ENCODE data around the gene RASIP1.
"Not testable (repeated sequence)": the region's sequence is repeated elsewhere in the genome, so short reads cannot be mapped to it uniquely, and the experiment has no call there.

RASIP1 gene

DNA sequence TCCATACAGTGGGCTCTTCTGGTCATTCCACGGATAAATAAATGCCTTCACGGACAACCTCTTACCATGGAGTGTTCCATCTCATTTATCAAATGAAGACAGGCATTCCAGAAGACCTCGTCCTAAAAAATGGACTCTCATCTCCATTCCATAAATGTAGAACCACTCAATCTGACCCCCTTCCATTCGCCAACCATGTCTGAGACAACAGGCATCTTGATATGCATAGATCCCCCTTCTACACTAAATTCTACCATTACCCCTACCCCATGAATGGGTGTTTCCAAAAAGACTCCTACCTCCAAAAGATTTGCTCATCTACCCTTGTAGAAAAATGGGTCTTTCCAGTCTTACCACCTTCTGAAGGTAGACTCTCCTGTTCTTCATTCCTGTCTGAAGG lies 9.0 kb downstream of the RASIP1 start:
- no peak for DNase-seq (ENCODE audit: low spot score)

DNA sequence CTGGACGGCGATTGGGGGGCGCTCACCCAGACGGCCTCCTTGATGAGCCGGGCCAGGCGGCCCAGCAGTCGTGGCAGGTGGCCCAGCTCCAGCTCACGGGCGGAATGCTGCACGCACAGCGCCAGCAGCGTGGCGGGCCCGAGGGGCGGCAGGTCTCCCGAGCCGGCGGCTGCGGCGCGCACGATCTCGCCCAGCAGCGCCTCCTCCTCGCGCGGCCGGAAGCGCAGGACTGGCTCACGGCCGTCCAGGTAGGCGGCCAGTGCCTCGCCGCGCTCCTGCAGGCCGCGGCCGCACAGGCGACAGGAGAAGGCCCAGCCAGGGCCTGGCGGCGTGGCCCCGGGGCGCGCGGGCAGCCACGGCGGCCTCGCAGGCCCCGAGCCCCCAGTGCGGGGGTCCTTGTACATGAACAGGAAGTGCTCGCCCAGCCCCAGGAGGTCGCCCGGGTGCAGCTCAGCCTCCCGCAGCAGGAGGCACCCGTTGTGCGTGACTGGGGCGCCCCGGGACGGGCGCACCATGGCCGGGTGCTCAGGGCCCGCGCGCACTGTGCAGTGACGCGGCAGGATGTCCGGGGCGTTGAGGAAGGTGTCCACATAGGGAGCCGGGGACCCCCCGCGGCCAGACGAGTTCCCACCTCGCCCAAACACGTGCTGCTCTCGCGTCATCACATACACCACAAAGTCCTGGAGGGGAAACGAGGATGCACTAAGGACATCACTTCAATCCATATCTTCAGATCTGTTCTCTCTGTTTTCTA lies 11.3 kb downstream of the RASIP1 start:
- DNase-seq (ENCODE audit: low spot score), result no peak

DNA sequence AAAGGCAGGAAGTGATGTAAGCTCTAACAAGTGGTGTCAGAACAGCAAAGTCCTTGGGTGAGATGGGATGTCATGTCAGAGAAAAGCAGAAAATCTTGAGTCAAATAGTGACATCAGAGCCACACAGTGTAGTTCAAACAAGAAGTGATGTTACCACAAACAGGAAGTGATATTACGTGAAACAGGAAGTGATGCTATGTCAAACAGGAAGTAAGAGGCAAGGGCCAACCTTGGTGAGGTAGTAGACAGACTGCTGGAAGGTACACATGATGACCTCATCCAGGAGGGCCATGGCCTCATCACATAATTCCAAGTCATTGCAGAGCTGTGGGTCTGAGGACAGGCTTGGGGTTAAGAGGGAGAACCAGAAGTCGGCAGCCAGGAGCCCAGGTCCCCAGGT lies 13.9 kb downstream of the RASIP1 start:
- DNase-seq (ENCODE audit: low spot score), result peak; percentile 88

DNA sequence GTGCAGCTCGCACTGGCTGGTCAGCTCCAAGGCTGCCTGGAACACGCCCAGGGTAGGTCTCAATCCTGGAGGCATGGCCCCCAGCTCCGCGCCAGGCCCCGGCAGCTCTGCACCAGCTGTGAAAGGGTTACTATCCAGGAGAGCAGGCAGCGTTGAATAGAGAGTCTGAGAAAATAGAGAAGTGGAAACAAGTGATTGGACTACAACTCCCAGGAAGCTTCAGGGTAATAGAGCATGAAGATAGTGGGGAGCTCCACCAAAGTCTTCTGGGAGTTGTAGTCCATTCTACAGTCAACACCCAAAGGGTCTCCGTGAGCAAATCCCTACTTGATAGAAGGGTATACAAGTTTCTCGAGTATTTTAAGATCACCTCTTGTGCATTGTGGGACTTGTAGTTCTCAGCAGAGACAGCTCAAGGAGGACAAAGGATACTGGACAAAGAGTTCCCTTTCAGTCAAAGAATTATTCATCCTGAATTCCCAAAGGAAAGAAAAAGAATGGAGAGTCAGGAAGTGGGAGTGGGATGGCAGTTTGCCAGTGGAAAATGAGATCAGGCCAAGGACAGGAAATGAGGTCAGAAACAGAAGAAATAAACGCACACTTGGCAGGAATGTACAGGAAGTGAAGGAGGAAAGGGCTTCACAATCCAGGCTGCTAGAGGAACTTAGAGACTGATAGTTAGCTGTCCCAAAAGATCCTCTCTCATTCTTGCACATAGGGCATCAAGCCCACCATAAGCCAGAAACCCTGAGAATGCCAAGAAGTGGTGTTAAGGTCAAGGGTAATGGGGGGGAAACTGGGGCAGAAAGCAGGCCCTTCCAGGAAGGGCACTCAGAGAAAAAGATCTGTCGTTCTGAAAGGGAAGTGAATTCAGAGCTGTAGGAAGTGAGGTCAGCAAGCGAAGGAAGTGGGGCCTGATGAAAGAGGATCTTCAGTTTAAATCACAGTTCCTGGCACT lies 15.3 kb downstream of the RASIP1 start:
- peak; percentile 100 for DNase-seq (ENCODE audit: low spot score)

DNA sequence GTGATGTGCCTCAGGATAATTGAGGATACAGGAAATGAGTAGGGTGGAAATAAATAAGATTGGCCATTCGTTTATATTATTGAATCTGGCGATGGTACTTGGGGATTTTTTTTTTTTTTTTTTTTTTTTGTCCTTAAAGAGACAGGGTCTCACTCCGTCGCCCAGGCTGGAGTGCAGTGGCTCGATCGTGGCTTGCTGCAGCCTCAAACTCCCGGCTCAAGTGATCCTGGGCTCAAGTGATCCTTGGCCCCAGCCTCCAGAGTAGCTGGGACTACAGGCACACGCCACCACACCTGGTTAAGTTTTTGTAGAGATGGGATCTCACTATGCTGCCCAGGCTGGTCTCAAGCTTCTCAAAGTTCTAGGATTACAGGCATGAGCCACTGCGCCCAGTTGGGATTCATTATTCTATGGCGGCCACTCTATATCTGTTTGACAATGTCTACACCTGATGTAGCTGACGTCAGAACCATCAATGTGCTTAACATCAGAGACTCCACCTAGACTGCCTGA lies 18.2 kb downstream of the RASIP1 start:
- DNase-seq (ENCODE audit: low spot score), result no peak

DNA sequence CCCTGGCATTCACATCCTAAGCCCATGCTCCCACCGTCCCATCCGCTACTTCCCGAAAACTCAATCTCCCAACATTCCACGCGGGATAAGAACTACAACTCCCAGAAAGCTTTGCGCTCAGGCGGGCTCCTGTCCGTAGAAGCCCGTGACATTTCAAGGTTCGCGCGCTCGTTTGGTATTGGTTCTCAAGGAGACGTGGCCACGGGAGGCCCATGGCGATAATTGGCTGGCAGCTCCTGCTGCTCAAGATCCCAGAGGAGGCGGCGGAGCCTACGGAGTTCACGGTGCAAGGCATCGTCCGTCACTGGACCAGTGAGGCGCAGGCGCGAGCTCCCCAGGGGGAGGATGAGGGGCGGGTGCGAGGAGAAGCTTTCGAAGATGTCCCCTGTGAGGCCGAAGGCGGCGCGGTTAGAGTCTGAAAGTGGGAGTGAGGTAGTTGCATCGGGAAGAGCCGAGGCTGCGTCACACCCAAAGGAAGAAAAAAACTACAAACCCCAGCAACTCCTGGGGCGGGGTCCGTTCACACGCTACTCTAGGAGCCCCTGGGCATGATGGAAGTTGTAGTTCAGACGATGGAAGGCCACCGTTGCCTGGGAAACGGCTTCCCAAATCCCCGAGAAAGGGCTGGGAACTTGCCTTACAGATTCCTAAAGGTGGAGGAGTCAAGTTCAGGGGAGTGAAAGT lies 19.7 kb downstream of the RASIP1 start:
- no peak for DNase-seq (ENCODE audit: low spot score)

DNA sequence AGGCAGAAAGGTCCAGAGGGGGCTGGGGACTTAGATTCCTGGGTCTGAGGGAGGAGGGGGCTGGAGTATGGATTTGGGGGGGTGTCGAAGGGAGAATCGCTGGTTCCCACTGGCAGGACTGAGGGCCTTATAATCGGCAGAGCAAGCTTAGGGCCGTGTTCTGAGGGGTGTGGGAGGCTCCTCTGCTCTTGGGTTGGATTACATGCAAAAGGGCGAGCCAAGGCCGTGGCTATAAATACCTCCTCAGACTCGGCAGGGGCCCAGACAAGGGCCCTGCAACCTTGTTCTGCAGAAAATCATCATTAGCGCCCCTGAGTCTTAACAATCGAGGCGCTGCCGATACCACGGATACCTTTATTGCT lies 20.2 kb downstream of the RASIP1 start:
- DNase-seq (ENCODE audit: low spot score), result no peak

DNA sequence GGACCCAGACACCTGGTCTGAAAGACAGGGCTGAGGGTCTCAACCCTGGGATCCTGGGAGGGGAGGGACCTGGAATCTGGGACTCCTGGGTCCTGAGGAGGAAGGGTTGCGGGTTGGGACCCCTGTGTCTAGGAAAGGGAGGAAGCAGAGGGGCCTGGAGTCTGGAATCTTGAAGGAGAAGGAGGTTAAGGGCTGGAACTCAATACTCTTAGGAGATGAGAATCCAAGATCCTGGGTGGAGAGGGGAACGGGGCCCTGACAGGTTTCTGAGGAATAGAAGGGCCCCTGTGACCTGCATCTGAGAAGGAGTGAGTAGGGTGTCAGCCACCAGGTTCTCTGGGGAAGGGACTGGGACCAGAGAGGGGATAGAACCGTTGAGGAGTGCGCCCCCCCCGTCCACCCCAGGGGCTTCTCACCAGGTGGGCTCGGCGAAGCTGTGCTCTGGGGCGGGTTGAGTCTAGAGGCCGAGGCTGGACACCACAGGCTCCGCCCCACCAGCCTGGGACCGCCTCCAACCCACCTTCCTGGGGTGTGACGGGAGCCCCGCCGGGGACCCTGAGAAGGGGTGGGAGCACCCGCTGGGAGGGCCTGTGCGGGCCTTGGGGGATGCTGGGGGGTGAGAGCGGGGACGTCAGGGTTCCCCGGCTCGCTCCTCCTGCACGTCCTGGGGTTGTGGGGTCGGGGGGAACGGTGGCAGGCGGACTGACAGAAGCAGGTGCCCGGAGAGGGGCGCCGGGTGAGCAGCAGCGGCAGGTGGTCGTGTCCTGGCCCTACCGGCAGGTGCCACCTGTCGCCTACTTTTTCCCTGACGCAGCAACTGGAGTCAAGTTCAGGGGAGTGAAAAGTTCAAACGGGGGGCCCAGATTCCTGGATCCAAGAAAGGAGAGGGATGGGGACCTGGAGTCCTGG lies 20.9 kb downstream of the RASIP1 start, which contains the start of gene MAMSTR:
Gene MAMSTR, minus strand, starts transcription at position 463 of the 909 bp plus-strand sequence. CDS start 694 bp downstream, outside the sequence.
- no peak for DNase-seq (ENCODE audit: low spot score)

DNA sequence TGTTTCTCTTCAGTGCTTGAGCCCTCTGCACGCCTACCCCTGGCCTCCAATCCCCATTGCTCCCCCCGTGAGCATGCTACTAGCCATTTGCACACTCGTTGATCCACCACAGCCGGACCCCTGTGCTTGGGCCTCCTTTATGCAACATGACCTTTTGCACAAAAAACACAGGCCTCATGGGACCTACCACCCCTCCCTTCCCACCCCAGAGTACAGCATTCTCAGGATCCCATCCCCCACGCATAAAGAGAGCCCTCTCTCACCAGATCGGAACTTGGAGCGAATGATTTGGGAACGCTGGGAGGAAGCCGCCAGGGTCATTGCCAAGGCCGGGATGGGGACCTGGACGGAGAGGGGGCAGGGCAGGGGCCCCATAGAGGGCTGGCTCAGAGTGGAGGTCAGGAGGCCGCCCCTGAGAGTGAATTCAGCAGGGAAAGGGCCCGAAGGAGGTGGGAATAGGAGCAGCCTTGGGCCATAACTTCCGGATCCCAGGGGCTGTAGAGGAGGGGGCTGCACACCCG lies 21.6 kb downstream of the RASIP1 start:
- DNase-seq (ENCODE audit: low spot score), result no peak

DNA sequence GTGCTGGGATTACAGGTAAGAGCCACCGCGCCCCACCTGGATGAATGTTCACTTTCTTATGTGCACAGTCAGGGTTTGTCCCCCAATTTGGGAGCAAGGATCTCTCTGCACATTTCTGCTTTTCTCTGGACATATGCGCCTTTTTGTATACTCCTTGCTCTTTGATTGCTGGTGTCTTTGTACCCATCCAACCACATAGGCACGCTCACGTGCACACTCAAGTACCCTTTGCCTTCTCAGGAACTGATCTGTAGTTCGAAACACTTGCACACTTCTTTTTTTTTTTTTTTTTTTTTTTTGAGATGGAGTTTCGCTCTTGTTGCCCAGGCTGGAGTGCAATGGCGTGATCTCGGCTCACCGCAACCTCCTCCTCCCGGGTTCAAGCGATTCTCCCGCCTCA lies 22.3 kb downstream of the RASIP1 start:
- DNase-seq (ENCODE audit: low spot score), result not testable (repeated sequence)

DNA sequence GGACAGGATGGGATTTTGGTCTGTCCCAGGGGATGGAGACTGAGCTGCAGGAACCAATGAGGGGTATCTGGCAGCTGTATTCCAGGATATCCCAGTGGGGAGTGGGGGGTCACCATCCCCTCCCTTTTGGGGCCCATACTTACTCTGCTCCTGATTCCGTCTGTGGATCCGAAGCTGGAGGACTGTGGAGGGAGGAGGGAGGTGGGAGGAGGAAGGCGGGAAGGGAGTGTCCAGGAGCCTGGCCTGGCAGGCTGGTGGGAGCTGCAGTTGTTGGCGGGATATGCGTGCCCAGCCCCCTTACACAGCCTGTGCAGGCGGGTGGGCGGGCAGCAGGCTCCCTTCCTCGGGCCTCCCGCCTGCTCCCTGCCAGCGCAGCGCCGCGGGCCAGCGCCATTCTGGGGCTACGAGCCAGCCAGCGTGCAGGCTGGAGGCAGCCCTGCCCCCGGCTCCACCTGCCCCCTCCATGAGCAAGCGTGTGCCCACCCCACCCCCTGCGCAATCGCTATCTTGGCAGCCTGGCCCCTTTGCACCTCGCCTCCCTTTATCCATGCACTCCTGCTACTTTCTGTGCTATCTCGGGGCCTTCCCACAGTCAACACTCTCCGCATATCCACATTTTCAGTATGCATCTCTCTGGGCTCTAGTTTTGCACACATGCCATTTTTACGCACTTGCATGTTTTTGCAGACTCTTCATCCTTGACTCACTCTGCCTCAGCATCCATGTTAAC lies 23.7 kb downstream of the RASIP1 start:
- no peak for DNase-seq (ENCODE audit: low spot score)

DNA sequence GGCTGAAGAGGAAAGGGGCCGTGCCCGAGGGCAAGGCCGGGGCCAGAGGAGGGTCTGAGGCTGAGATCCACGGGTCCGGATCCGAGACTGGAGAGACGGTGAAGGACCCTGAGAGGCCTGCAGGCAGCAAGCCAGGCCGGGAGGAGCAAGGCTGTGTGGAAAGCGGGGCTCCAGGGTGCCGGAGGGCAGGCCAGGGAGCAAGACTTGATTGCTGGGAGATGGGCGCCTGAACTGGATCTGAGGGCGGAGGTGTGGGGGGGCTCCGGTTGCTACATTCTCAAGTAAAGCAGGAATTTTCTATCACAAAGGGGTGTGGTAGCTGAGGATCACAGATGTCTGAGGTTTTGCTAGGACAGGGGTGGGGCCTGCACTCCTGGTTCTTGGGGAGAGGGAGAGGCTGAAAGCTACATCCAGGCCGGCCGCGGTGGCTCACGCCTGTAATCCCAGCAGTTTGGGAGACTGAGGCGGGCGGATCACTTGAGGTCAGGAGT lies 24.7 kb downstream of the RASIP1 start:
- no peak for DNase-seq (ENCODE audit: low spot score)

DNA sequence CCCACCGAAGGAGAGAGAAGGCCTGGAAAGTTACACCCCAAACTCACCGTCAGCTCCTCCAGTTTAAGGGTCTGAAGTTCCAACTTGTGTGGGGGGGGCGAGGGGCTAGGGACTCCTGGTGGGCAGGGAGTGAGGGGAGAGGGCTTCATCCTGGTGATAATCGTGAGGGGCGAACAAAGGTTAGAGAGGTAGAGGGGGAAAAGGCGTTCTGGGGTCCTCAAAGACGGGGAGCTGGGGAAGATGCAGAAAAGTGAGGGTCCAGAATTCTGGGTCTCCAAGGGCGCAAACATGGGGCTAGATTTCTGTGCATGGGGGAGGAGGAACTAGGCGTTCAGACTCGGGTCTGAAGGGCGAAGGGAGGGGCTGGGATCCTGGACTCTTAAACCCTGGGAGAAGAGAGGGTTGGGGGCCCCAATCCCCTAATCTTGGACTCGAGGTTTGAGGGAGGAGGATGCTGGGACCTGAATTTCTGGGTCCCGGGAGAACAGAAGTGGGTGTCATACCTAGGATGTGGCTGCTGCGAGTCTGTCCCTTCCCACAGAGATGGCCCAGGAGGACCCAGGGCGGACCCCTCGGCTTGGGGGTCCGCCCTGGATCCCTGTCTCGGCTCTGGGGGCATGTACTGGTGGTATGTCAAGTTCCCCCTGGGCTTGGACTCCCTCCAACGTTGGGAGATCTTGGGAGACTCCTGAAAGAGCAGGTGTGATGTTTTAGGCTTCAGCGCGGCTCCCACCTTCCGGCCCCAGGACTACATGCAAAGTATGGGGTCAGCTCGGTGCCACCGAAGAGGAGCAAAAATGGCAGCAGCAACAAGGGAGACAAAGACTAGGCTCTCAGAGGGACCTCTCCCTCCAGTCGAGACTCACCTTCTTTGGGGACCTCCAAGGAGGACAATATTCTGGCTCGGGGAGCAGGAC lies 25.4 kb downstream of the RASIP1 start:
- no peak for DNase-seq (ENCODE audit: low spot score)

DNA sequence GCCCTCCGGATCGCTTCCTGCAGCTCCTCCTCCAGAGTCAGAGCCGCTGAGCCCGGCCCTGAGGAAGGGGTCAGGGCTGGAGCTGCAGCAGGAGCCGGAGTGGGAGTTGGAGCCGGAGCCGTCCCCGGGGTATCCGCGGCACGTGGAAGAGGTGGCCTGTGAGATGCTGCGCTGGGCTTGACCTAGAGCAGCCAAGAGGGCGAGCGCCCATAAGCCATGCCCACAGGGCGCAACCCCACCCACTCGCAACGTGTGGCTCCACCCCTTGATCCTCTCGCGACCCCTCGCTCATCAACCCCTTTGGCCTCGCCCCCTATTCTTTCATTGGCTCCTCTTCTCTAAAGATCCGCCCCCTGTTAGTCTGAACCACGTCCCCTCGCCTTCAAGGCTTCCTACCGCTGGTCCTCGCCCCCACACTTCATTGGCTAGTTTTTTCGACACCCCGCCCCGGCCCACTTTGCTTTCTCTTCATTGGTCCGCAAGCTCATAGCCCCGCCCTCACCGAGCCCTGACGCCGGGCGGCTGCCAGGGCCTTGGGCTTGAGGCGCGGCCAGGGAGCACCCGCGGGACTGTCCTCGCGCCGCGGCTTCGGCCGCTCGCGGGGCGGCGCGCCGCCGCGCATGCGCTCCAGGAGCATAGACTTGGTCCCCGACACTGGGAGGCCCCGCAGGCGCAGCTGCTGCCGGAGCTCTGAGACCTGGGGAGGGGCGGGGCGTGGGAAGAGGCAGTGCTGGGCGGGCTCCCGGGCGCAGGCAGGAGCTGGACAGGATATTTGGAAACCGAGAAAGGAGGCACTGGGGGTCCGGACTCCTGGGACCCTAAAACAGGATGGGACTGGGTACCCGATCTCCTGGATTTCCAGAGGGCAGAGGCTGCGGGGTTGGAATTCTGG lies 26.3 kb downstream of the RASIP1 start:
- DNase-seq (ENCODE audit: low spot score), result peak; percentile 99

DNA sequence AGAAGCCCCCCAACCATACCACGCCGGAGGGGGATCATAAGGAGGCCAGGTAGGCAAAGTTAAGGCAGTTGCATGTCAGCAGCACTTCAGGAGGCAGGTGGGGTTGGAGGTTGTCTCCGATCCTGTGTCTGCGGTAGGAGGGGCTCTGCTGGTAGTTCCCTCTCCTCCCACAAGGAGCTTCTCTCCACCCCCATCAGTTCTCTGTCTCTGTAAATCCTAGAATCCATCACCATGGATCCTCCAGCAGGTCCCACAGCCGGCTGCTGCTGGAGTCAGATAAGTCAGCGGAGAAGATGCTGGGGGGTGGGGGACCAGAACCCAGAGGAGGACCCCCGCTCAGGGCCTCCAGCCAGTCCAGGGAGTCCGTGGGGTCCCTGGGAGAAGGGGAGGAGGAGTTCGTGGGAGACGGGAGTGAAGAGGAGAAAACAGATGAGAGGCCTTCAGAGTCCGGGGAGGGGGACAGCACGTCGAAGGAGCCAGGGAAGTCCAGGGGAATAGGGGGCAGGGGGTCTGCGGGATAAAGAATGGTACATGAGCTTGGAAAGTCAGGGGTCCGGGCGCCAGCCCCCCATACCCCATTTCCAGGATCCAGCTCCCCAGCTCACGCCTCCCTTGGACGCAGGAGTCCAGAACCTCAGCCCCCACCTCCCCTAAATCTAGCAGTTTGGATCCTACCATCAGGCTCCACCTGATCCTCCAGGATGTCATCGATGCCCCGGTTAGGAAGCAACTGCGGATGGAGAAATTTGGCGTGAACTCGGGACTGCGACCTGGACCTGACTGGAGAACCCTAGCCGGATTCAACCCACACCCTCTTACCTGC lies 27.2 kb downstream of the RASIP1 start:
- no peak for DNase-seq (ENCODE audit: low spot score)

DNA sequence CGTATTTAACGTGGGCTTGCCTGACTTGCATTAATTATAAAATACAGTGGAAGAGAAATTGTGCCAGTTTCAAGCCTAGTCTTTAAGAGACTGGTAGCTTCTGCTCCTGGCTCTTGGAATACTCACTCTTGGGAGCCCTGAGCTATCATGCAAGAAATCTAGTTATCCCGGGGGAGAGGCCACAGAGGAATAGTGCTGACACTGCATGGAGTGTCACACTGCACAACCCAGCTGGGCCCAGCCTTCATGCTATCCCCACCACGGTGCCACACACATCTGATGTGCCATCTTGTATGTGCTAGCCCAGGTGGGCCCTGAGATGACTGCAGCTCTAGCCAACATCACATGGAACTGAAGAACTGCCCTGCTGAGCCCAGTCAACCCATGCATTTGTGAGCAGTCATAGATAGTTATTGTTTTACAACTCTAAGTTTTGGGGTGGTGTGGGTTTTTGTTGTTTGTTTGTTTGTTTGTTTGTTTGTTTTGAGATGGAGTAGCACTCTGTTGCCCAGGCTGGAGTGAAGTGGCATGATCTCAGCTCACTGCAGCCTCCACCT lies 29.2 kb downstream of the RASIP1 start:
- DNase-seq (ENCODE audit: low spot score), result no peak

DNA sequence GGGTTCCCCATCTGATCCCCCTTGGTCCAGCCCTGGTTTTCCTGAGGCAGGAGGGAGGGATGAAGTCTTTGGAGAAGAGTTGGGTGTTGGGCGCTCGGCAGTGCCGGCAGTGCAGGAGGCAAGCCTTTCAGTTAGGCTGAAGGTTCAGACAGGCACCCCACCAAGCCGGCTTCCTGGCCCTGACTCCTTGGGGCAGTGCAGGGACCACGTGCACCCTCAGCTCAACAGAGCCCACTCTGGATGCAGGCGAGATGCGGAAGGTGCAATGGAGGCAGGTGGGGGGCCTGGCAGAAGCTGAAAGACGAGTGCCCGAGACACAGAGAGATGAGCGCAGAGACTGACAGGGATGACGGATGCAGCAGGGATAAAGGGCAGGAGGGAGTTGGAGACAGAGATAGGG lies 31.9 kb downstream of the RASIP1 start:
- no peak for DNase-seq (ENCODE audit: low spot score)

All from kidney capillary endothelial cell (primary cell).